ENCODE results near the gene NXPH3. TPM values are rescaled to one million over a fixed set of nuclear protein-coding genes. Genes with fewer than 3 reads are reported as not detected.
"Not testable (repeated sequence)": the region's sequence is repeated elsewhere in the genome, so short reads cannot be mapped to it uniquely, and the experiment has no call there.

Gene NXPH3
- total RNA-seq, 1 donor: 3.3 TPM

DNA sequence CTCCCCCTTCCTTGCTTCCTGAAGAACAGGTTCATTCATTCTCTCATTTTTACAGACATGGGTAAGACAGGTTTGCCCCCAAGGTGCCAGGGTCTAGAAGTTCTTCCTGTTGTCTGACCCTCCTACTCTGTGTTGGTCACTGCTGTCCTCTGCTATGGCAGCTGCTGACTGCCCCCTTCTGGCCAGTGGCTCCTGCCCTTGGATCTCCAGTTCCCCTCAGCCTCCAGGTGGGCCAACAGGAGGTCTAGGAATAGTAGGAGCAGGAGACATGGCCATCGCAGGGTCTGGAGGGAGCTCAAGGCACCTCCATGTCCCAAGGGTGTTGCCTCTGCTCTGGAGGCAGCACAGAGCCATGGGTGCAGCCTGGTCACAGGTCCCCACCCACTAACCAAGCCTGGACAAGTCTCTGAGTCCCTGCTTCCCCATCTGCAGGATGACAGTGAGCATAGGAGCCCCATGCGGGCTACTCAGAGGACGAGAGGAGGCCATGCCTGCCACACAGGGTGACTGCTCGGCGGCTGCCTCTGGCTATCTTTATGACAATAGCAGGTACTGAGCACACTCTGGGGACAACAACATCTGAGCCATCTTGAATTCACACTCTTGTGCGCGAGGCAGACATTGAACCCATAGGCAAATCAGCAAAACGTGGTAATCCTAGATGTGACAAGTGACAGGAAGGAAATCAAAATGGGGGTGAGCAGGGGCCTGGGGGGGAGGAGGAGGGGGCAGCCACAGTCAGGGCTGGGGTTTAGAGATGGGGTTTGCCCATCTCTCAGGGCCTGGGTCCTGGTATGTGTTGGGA, 27.0 kb upstream of the NXPH3 start:
- no peak overlapping the region for H3K4me3 ChIP-seq (ENCODE audit: insufficient read depth, low read length)
- H2AFZ ChIP-seq (ENCODE audit: low read length): no peak overlapping the region
- no peaks in the 10 kb centered on the region for H3K79me2 ChIP-seq (ENCODE audit: insufficient read depth, low read length)
- no peak overlapping the region for H3K27ac ChIP-seq (ENCODE audit: low read depth, low read length)
- no peaks in the 10 kb centered on the region for H3K36me3 ChIP-seq (ENCODE audit: insufficient read depth, low read length)
- no peak overlapping the region for H3K4me2 ChIP-seq (ENCODE audit: insufficient read depth, low read length)
- peaks cover 24% of the 10 kb centered on the region for H3K27me3 ChIP-seq (ENCODE audit: insufficient read depth, low read length)
- H3K9me3 ChIP-seq (ENCODE audit: low read depth, low read length): no peaks in the 10 kb centered on the region
- peak; percentile 95 for DNase-seq (ENCODE audit: insufficient read length, low spot score, missing footprints)
- TF ChIP-seq, protein P1, sequence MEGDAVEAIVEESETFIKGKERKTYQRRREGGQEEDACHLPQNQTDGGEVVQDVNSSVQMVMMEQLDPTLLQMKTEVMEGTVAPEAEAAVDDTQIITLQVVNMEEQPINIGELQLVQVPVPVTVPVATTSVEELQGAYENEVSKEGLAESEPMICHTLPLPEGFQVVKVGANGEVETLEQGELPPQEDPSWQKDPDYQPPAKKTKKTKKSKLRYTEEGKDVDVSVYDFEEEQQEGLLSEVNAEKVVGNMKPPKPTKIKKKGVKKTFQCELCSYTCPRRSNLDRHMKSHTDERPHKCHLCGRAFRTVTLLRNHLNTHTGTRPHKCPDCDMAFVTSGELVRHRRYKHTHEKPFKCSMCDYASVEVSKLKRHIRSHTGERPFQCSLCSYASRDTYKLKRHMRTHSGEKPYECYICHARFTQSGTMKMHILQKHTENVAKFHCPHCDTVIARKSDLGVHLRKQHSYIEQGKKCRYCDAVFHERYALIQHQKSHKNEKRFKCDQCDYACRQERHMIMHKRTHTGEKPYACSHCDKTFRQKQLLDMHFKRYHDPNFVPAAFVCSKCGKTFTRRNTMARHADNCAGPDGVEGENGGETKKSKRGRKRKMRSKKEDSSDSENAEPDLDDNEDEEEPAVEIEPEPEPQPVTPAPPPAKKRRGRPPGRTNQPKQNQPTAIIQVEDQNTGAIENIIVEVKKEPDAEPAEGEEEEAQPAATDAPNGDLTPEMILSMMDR (IDR thresholded peaks at IDR 0.05; ENCODE audit: extremely low read depth, low read depth, low read length): peak; percentile 83
- H4K20me1 ChIP-seq (ENCODE audit: insufficient read depth, low read length): no peaks in the 10 kb centered on the region
- H3K4me1 ChIP-seq (ENCODE audit: insufficient read depth, low read length): no peaks in the 10 kb centered on the region

DNA sequence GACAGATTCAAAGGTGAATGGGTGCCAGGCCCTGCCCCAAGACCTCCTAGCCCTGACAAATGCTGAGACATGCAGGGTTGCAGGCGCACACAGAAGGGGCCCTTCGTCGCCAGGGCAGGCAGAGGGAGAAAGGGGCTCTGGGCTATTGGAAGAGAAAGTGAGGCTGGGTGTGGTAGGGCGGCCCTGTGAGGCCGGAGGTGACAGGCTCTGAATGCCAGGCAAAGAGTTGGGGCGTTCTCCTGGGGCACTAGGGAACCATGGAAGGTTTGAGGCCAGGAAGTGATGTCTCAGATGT, 26.4 kb upstream of the NXPH3 start:
- DNase-seq (ENCODE audit: insufficient read length, low spot score, missing footprints): peak; percentile 41
- peaks cover 24% of the 10 kb centered on the region for H3K27me3 ChIP-seq (ENCODE audit: insufficient read depth, low read length)

DNA sequence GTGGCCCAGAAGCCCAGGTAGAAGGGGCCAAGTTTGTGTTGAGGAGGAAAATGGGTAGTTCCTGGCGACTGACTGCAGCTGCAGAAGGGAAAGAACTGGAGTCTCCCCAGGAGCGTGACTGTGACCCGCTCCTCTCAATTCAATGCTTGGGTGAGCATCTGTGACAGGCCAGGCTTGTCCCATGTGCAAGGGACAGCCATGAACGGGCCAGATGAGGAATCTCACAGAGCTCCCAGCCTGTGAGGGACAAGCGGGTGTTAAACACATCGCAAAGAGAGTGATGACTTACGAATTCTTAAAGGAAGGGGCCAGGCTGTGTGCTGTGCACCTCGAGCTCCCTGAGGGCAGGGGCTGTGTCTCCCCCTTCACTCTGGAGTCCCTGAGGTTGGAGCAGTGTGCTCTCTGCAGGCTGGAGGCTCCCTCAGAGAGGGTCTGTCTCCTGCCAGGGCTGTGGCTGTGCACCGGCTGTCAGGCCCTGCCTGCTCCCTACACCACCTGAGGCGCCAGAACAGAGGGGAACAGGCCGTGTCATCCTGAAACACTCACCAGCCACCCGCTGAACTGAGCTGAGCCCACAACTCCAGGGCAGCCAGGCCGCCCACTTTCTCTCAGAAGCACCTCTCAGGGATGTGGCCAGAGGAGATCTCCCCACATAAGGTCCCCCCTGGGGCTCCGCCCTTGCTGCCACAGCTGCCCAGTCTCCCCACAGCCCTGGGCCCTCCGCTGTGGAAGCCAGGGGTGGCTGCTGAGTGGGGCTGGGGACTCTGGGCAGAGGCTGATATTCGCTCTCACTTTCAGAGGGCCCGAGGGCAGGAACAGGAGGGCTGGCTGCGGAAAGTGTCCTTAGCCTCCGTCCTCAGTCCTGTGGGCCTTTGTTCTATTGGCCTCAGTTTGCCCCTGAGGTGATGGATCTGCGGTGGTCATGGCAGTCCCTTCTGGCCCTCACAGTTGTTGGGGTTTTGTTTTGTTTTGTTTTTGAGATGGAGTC, 25.7 kb upstream of the NXPH3 start:
- H3K4me2 ChIP-seq (ENCODE audit: insufficient read depth, low read length): no peak overlapping the region
- no peak overlapping the region for H3K4me3 ChIP-seq (ENCODE audit: insufficient read depth, low read length)
- no peaks in the 10 kb centered on the region for H3K9me3 ChIP-seq (ENCODE audit: low read depth, low read length)
- H3K79me2 ChIP-seq (ENCODE audit: insufficient read depth, low read length): no peaks in the 10 kb centered on the region
- H3K36me3 ChIP-seq (ENCODE audit: insufficient read depth, low read length): no peaks in the 10 kb centered on the region
- DNase-seq (ENCODE audit: insufficient read length, low spot score, missing footprints): peak; percentile 66
- no peak overlapping the region for H2AFZ ChIP-seq (ENCODE audit: low read length)
- H3K4me1 ChIP-seq (ENCODE audit: insufficient read depth, low read length): no peaks in the 10 kb centered on the region
- TF ChIP-seq, protein P1 (IDR thresholded peaks at IDR 0.05; ENCODE audit: extremely low read depth, low read depth, low read length): no peak
- H3K27me3 ChIP-seq (ENCODE audit: insufficient read depth, low read length): peaks cover 24% of the 10 kb centered on the region
- H3K27ac ChIP-seq (ENCODE audit: low read depth, low read length): no peak overlapping the region
- no peaks in the 10 kb centered on the region for H4K20me1 ChIP-seq (ENCODE audit: insufficient read depth, low read length)

More for the DNA sequence above, 26.4 kb upstream of the NXPH3 start:
- H4K20me1 ChIP-seq (ENCODE audit: insufficient read depth, low read length): no peaks in the 10 kb centered on the region
- no peak overlapping the region for H2AFZ ChIP-seq (ENCODE audit: low read length)
- H3K27ac ChIP-seq (ENCODE audit: low read depth, low read length): no peak overlapping the region
- no peaks in the 10 kb centered on the region for H3K36me3 ChIP-seq (ENCODE audit: insufficient read depth, low read length)
- no peak overlapping the region for H3K4me2 ChIP-seq (ENCODE audit: insufficient read depth, low read length)
- H3K4me3 ChIP-seq (ENCODE audit: insufficient read depth, low read length): no peak overlapping the region
- no peaks in the 10 kb centered on the region for H3K79me2 ChIP-seq (ENCODE audit: insufficient read depth, low read length)
- no peaks in the 10 kb centered on the region for H3K9me3 ChIP-seq (ENCODE audit: low read depth, low read length)
- TF ChIP-seq, protein P1 (IDR thresholded peaks at IDR 0.05; ENCODE audit: extremely low read depth, low read depth, low read length): no peak
- no peaks in the 10 kb centered on the region for H3K4me1 ChIP-seq (ENCODE audit: insufficient read depth, low read length)

DNA sequence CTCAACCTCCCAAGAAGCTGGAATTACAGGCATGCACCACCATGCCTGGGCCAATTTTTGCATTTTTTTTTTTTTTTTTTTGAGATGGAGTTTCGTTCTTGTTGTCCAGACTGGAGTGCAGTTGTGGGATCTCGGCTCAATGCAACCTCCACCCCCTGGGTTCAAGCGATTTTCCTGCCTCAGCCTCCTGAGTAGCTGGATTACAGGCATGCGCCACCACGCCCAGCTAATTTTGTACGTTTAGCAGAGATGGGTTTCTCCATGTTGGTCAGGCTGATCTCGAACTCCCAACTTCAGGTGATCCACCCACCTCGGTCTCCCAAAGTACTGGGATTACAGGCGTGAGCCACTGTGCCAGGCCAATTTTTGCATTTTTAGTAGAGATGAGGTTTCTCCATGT, 24.9 kb upstream of the NXPH3 start:
- not testable (repeated sequence) for H3K4me2 ChIP-seq (ENCODE audit: insufficient read depth, low read length); H2AFZ ChIP-seq (ENCODE audit: low read length)

More for the DNA sequence above, 24.9 kb upstream of the NXPH3 start:
- not testable (repeated sequence) for H3K27ac ChIP-seq (ENCODE audit: low read depth, low read length); H3K79me2 ChIP-seq (ENCODE audit: insufficient read depth, low read length); H3K9me3 ChIP-seq (ENCODE audit: low read depth, low read length); H4K20me1 ChIP-seq (ENCODE audit: insufficient read depth, low read length); H3K36me3 ChIP-seq (ENCODE audit: insufficient read depth, low read length); DNase-seq (ENCODE audit: insufficient read length, low spot score, missing footprints); H3K4me1 ChIP-seq (ENCODE audit: insufficient read depth, low read length); H3K4me3 ChIP-seq (ENCODE audit: insufficient read depth, low read length)
- H3K27me3 ChIP-seq (ENCODE audit: insufficient read depth, low read length): peaks cover 18% of the 10 kb centered on the region

Measured in osteoblast (primary cell).